Chondrocyte (in vitro differentiated cells): ENCODE results near the gene DPP6. TPM values are rescaled to one million over a fixed set of nuclear protein-coding genes. Genes with fewer than 3 reads are reported as not detected.
"Not testable (repeated sequence)": the region's sequence is repeated elsewhere in the genome, so short reads cannot be mapped to it uniquely, and the experiment has no call there.

Experiments
- DNase-seq: peaks from one replicate; pipeline ENCODE4 v3.0.0; 2021; ENCODE audit warnings: mixed read lengths, low spot score
- H3K27ac Mint-ChIP-seq: one replicate; pipeline ENCODE4 v1.8.0; 2021; ENCODE audit warnings: mild to moderate bottlenecking, moderate library complexity, mixed read lengths; ENCODE audit not compliant: unreplicated experiment
- H3K27me3 Mint-ChIP-seq: 2 replicates; pipeline ENCODE4 v1.8.0; 2021; ENCODE audit warnings: low read depth, mixed read lengths
- H3K36me3 Mint-ChIP-seq: 2 replicates; pipeline ENCODE4 v1.8.0; 2021; ENCODE audit warnings: low read depth, mixed read lengths
- H3K4me1 Mint-ChIP-seq: 2 replicates; pipeline ENCODE4 v1.8.0; 2021; ENCODE audit warnings: low read depth, mild to moderate bottlenecking, mixed read lengths
- H3K4me3 Mint-ChIP-seq: one replicate; pipeline ENCODE4 v1.8.0; 2021; ENCODE audit warnings: mild to moderate bottlenecking, moderate library complexity, mixed read lengths; ENCODE audit not compliant: unreplicated experiment
- H3K9me3 Mint-ChIP-seq: 2 replicates; pipeline ENCODE4 v1.8.0; 2021; ENCODE audit warnings: low read depth, mixed read lengths
- total RNA-seq: library from RNA; stranded (reverse); gene quantifications from 3 replicates; pipeline ENCODE4 v1.2.1, GENCODE V29; 2021

The DPP6 gene
- total RNA-seq, 1 donor from 2014 or later: not detected

GRCh38 chr7:154133703-154134277, 81.6 kb downstream of the DPP6 start:
- peaks cover 23% of the 10 kb centered on the region for H3K9me3 Mint-ChIP-seq
- not testable (repeated sequence) for H3K4me3 Mint-ChIP-seq, H3K27me3 Mint-ChIP-seq, H3K27ac Mint-ChIP-seq, H3K36me3 Mint-ChIP-seq, DNase-seq, H3K4me1 Mint-ChIP-seq

- H3K27ac Mint-ChIP-seq, H3K36me3 Mint-ChIP-seq, DNase-seq, H3K4me3 Mint-ChIP-seq, H3K4me1 Mint-ChIP-seq, H3K27me3 Mint-ChIP-seq: not testable (repeated sequence)
- peaks cover 24% of the 10 kb centered on the region for H3K9me3 Mint-ChIP-seq
These were observed 82.5 kb downstream of the DPP6 start for GRCh38 chr7:154134698-154135097.

GRCh38 chr7:154135646-154136045, 83.4 kb downstream of the DPP6 start:
- H3K27ac Mint-ChIP-seq, H3K4me3 Mint-ChIP-seq, H3K4me1 Mint-ChIP-seq, H3K27me3 Mint-ChIP-seq, H3K36me3 Mint-ChIP-seq, DNase-seq: not testable (repeated sequence)
- H3K9me3 Mint-ChIP-seq: peaks cover 24% of the 10 kb centered on the region

GRCh38 chr7:154145922-154146706, 93.9 kb downstream of the DPP6 start:
- H3K4me1 Mint-ChIP-seq, H3K36me3 Mint-ChIP-seq, H3K27me3 Mint-ChIP-seq, DNase-seq, H3K27ac Mint-ChIP-seq, H3K4me3 Mint-ChIP-seq: not testable (repeated sequence)
- H3K9me3 Mint-ChIP-seq: peaks cover 16% of the 10 kb centered on the region

- H3K4me3 Mint-ChIP-seq, DNase-seq, H3K4me1 Mint-ChIP-seq, H3K36me3 Mint-ChIP-seq, H3K27me3 Mint-ChIP-seq, H3K27ac Mint-ChIP-seq: not testable (repeated sequence)
- peaks cover 19% of the 10 kb centered on the region for H3K9me3 Mint-ChIP-seq
These were observed 94.5 kb downstream of the DPP6 start for GRCh38 chr7:154146707-154147038.

GRCh38 chr7:154148791-154149516, 96.8 kb downstream of the DPP6 start:
- H3K9me3 Mint-ChIP-seq: peaks cover 22% of the 10 kb centered on the region

GRCh38 chr7:154150656-154151055, 98.5 kb downstream of the DPP6 start:
- not testable (repeated sequence) for H3K27me3 Mint-ChIP-seq, DNase-seq, H3K4me3 Mint-ChIP-seq, H3K36me3 Mint-ChIP-seq, H3K4me1 Mint-ChIP-seq, H3K27ac Mint-ChIP-seq
- peaks cover 28% of the 10 kb centered on the region for H3K9me3 Mint-ChIP-seq

More at GRCh38 chr7:154148791-154149516, 96.8 kb downstream of the DPP6 start:
- H3K36me3 Mint-ChIP-seq, H3K4me1 Mint-ChIP-seq, H3K27ac Mint-ChIP-seq, H3K4me3 Mint-ChIP-seq, DNase-seq, H3K27me3 Mint-ChIP-seq: not testable (repeated sequence)

- H3K4me3 Mint-ChIP-seq, H3K27me3 Mint-ChIP-seq, H3K27ac Mint-ChIP-seq, DNase-seq, H3K4me1 Mint-ChIP-seq, H3K36me3 Mint-ChIP-seq: not testable (repeated sequence)
- H3K9me3 Mint-ChIP-seq: peaks cover 28% of the 10 kb centered on the region
These were observed 99.1 kb downstream of the DPP6 start for GRCh38 chr7:154151306-154151705.

- not testable (repeated sequence) for H3K36me3 Mint-ChIP-seq, H3K27me3 Mint-ChIP-seq, DNase-seq, H3K4me1 Mint-ChIP-seq, H3K27ac Mint-ChIP-seq, H3K4me3 Mint-ChIP-seq
- H3K9me3 Mint-ChIP-seq: peaks cover 30% of the 10 kb centered on the region
These were observed 103.7 kb downstream of the DPP6 start for GRCh38 chr7:154155928-154156327.

GRCh38 chr7:154162921-154163320, 110.7 kb downstream of the DPP6 start:
- H3K4me3 Mint-ChIP-seq, H3K4me1 Mint-ChIP-seq, H3K36me3 Mint-ChIP-seq, H3K27me3 Mint-ChIP-seq, H3K27ac Mint-ChIP-seq, DNase-seq: not testable (repeated sequence)
- peaks cover 22% of the 10 kb centered on the region for H3K9me3 Mint-ChIP-seq

GRCh38 chr7:154163642-154164041, 111.4 kb downstream of the DPP6 start:
- H3K9me3 Mint-ChIP-seq: peaks cover 27% of the 10 kb centered on the region
- not testable (repeated sequence) for H3K4me1 Mint-ChIP-seq, H3K27ac Mint-ChIP-seq, H3K4me3 Mint-ChIP-seq, H3K36me3 Mint-ChIP-seq, DNase-seq, H3K27me3 Mint-ChIP-seq
